ENCODE data around the gene PREX1. TPM values are rescaled to one million over a fixed set of nuclear protein-coding genes. Genes with fewer than 3 reads are reported as not detected.

PREX1 gene
- total RNA-seq, 1 donor from 2014 or later: 235 TPM

- Mint-ChIP-seq H3K4me3 (ENCODE audit: unreplicated experiment) (no peak overlapping the region), H3K27ac (ENCODE audit: unreplicated experiment) (no peak overlapping the region), H3K9me3 (ENCODE audit: unreplicated experiment) (peaks cover 18% of the 10 kb centered on the region), H3K4me1 (ENCODE audit: low read depth, unreplicated experiment) (peaks cover 42% of the 10 kb centered on the region), H3K27me3 (ENCODE audit: unreplicated experiment) (peaks cover 23% of the 10 kb centered on the region), H3K36me3 (ENCODE audit: unreplicated experiment) (peaks cover 22% of the 10 kb centered on the region)
- TF ChIP-seq CTCF (IDR thresholded peaks at IDR 0.05; ENCODE audit: partially characterized antibody, unreplicated experiment): no peak
- DNase-seq: no peak
Observed at GRCh38 chr20:48688579-48688978, 139.2 kb downstream of the PREX1 start.

- Mint-ChIP-seq H3K4me1 (ENCODE audit: low read depth, unreplicated experiment) (peaks cover 50% of the 10 kb centered on the region), H3K9me3 (ENCODE audit: unreplicated experiment) (peaks cover 22% of the 10 kb centered on the region), H3K36me3 (ENCODE audit: unreplicated experiment) (peaks cover 22% of the 10 kb centered on the region), H3K27ac (ENCODE audit: unreplicated experiment) (no peak overlapping the region), H3K27me3 (ENCODE audit: unreplicated experiment) (peaks cover 27% of the 10 kb centered on the region), H3K4me3 (ENCODE audit: unreplicated experiment) (peak overlapping the region; percentile 17)
- no peak for DNase-seq
- no peak for TF ChIP-seq CTCF (IDR thresholded peaks at IDR 0.05; ENCODE audit: partially characterized antibody, unreplicated experiment)
Observed at GRCh38 chr20:48687117-48687800, 140.5 kb downstream of the PREX1 start.

- H3K27me3 Mint-ChIP-seq (ENCODE audit: unreplicated experiment): peaks cover 27% of the 10 kb centered on the region
- no peak for DNase-seq
- peaks cover 22% of the 10 kb centered on the region for H3K9me3 Mint-ChIP-seq (ENCODE audit: unreplicated experiment)
- peaks cover 22% of the 10 kb centered on the region for H3K36me3 Mint-ChIP-seq (ENCODE audit: unreplicated experiment)
- H3K27ac Mint-ChIP-seq (ENCODE audit: unreplicated experiment): no peak overlapping the region
- no peak for TF ChIP-seq CTCF (IDR thresholded peaks at IDR 0.05; ENCODE audit: partially characterized antibody, unreplicated experiment)
- peak overlapping the region; percentile 17 for H3K4me3 Mint-ChIP-seq (ENCODE audit: unreplicated experiment)
- peaks cover 50% of the 10 kb centered on the region for H3K4me1 Mint-ChIP-seq (ENCODE audit: low read depth, unreplicated experiment)
Observed at GRCh38 chr20:48686238-48687116, 141.3 kb downstream of the PREX1 start.

- Mint-ChIP-seq H3K9me3 (ENCODE audit: unreplicated experiment) (peaks cover 18% of the 10 kb centered on the region), H3K4me1 (ENCODE audit: low read depth, unreplicated experiment) (peaks cover 50% of the 10 kb centered on the region), H3K4me3 (ENCODE audit: unreplicated experiment) (no peak overlapping the region), H3K36me3 (ENCODE audit: unreplicated experiment) (peaks cover 16% of the 10 kb centered on the region), H3K27me3 (ENCODE audit: unreplicated experiment) (peaks cover 24% of the 10 kb centered on the region), H3K27ac (ENCODE audit: unreplicated experiment) (no peak overlapping the region)
- DNase-seq: no peak
- TF ChIP-seq CTCF (IDR thresholded peaks at IDR 0.05; ENCODE audit: partially characterized antibody, unreplicated experiment): no peak
Observed at GRCh38 chr20:48685300-48685699, 142.5 kb downstream of the PREX1 start.
